Upper lobe of left lung (tissue), 6 donors: ENCODE results near the gene GCNA. TPM values are rescaled to one million over a fixed set of nuclear protein-coding genes. Genes with fewer than 3 reads are reported as not detected.
"Not testable (repeated sequence)": the region's sequence is repeated elsewhere in the genome, so short reads cannot be mapped to it uniquely, and the experiment has no call there.

Experiments
- ATAC-seq, 2 donors: fragments of 200-7000 bp; cut with Tn5 transposase; one replicate each; pipeline ENCODE4 v1.9.1; 2022; ENCODE audit warnings: mild to moderate bottlenecking in 2 of 2, moderate library complexity in 2 of 2; ENCODE audit not compliant: low FRiP score in 2 of 2
- DNase-seq, 2 donors: peaks; one replicate each; pipeline ENCODE4 v3.0.0-alpha.2; 2019 to 2020
- H3K27ac ChIP-seq, 4 donors: fragments of 200-600 bp; sonication (generic); one replicate each; pipeline ENCODE4 v1.5.1; 2016 to 2019
- H3K27me3 ChIP-seq, 4 donors: fragments of 200-600 bp; sonication (generic); one replicate each; pipeline ENCODE4 v1.5.1; 2017 to 2019
- H3K36me3 ChIP-seq, 4 donors: fragments of 200-600 bp; sonication (generic); one replicate each; pipeline ENCODE4 v1.5.1; 2016 to 2019
- H3K4me1 ChIP-seq, 4 donors: fragments of 200-600 bp; sonication (generic); one replicate each; pipeline ENCODE4 v1.5.1; 2018 to 2019
- H3K4me3 ChIP-seq, 4 donors: fragments of 200-600 bp; sonication (generic); one replicate each; pipeline ENCODE4 v1.5.1; 2017 to 2019; ENCODE audit warnings: mild to moderate bottlenecking in 2 of 4, moderate library complexity in 1 of 4
- H3K9me3 ChIP-seq, 4 donors: fragments of 200-600 bp; sonication (generic); one replicate each; pipeline ENCODE4 v1.5.1; 2018 to 2019
- CTCF ChIP-seq, 6 experiments: fragments of 450-650 bp in 4 of 6; fragments of 200-600 bp in 2 of 6; sonication (generic) in 2 of 6; IDR thresholded peaks; one replicate each; pipeline ENCODE4 v1.5.1; 2016 to 2019; ENCODE audit warnings: antibody characterized with exemption in 6 of 6
- EP300 ChIP-seq, 4 donors: sonication (generic); formaldehyde crosslinking; IDR thresholded peaks; one replicate each; pipeline ENCODE4 v1.5.1; 2017; ENCODE audit warnings: antibody characterized with exemption in 4 of 4, control low read depth in 2 of 4
- POLR2A ChIP-seq, 4 donors: fragments of 450-650 bp; IDR thresholded peaks; one replicate each; pipeline ENCODE4 v1.5.1; 2016 to 2017; ENCODE audit warnings: antibody characterized with exemption in 4 of 4, mild to moderate bottlenecking in 2 of 4
- POLR2AphosphoS5 ChIP-seq, 2 donors: sonication (generic); formaldehyde crosslinking; IDR thresholded peaks; one replicate each; pipeline ENCODE4 v1.5.1; 2017; ENCODE audit warnings: antibody characterized with exemption in 2 of 2
- WGBS, 2 donors: methylation state at CpG; one replicate each; pipeline ENCODE4 v1.1.5; 2017 to 2018; 5-methylcytosine and 5-hydroxymethylcytosine counted together
- total RNA-seq, 6 donors: library from RNA; depleted of rRNA in 4 of 6; stranded (reverse); fragments of >200 nt in 4 of 6; gene quantifications; one replicate each; pipeline versions ENCODE4 v1.1.0 to v1.2.1, GENCODE V29; 2016 to 2021
- donor health status: DM: no; HTN: no; CAD: no; lungs with moderate emphysema.
- donor health status: DM: no; HTN: yes; CAD: no; lungs with severe emphysema.

The GCNA gene
- total RNA-seq, 6 donors from 2014 or later = 1.1 to 7.3 (median 2.9) TPM

GRCh38 chrX:71660562-71661416 is 82.6 kb downstream of the GCNA start:
- TF ChIP-seq CTCF (IDR thresholded peaks at IDR 0.05) (no peak), POLR2A (IDR thresholded peaks at IDR 0.05) (no peak), POLR2AphosphoS5 (IDR thresholded peaks at IDR 0.05) (no peak)
- no peak overlapping the region for H3K27ac ChIP-seq
- no peaks in the 10 kb centered on the region for H3K27me3 ChIP-seq
- DNase-seq (no peak), ATAC-seq (no peak)
- H3K4me1 ChIP-seq = no peaks in the 10 kb centered on the region
- WGBS, 2 donors = 69 to 87% methylated on average over 5 to 22 of the region's 22 CpGs
- H3K36me3 ChIP-seq = no peaks in the 10 kb centered on the region
- H3K9me3 ChIP-seq = no peaks in the 10 kb centered on the region
- H3K4me3 ChIP-seq = no peak overlapping the region

GRCh38 chrX:71661919-71662318 is 83.7 kb downstream of the GCNA start:
- Histone ChIP-seq H3K27me3 (no peaks in the 10 kb centered on the region), H3K4me1 (no peaks in the 10 kb centered on the region), H3K9me3 (no peaks in the 10 kb centered on the region), H3K27ac (no peak overlapping the region), H3K4me3 (no peak overlapping the region), H3K36me3 (no peaks in the 10 kb centered on the region)
- TF ChIP-seq POLR2AphosphoS5 (IDR thresholded peaks at IDR 0.05) (no peak), EP300 (IDR thresholded peaks at IDR 0.05) (no peak), CTCF (IDR thresholded peaks at IDR 0.05) (no peak)
- DNase-seq (no peak), ATAC-seq (no peak)
- WGBS, 2 donors = 72 to 92% methylated on average over 4 to 12 of the region's 12 CpGs

GRCh38 chrX:71662654-71663053 is 84.4 kb downstream of the GCNA start:
- not testable (repeated sequence) for H3K36me3 ChIP-seq, ATAC-seq, H3K27ac ChIP-seq, H3K4me1 ChIP-seq, H3K4me3 ChIP-seq, H3K9me3 ChIP-seq, H3K27me3 ChIP-seq
- DNase-seq = peak in 1 of 2 donors; percentile 22
- WGBS, 2 donors = 40 to 45% methylated on average over 3 to 10 of the region's 11 CpGs

Other genes with a start within 250 kb of the GCNA start
- gene TAF1, start 212.1 kb upstream of the GCNA start, total RNA-seq = 100 to 1,000 TPM in 1 of 6 donors, 10 to 100 TPM in 5; 29.3 to 307 (median 55.3) TPM
- gene OGT, start 45.3 kb upstream of the GCNA start, total RNA-seq = 100 to 1,000 TPM in 5 of 6 donors, 10 to 100 TPM in 1; 88.3 to 315 (median 159) TPM
- gene CXCR3, start 40.1 kb downstream of the GCNA start, total RNA-seq = 1 to 10 TPM in 2 of 6 donors, under 1 TPM in 3, not detected in 1; 0.76 to 5.2 (median 0.97) TPM
- not detected for gene CXorf49, start 139.8 kb downstream of the GCNA start, total RNA-seq
- not detected for gene CXorf49B, start 184.9 kb downstream of the GCNA start, total RNA-seq